ACC112 (cell line): Measurements from ENCODE around the gene JAKMIP1.

ENCODE experiments used
- H2AFZ ChIP-seq: fragments of 200-600 bp; sonication (generic); one replicate; pipeline ENCODE4 v1.6.0; 2017; ENCODE audit warnings: antibody characterized with exemption, low read length; ENCODE audit not compliant: unreplicated experiment
- H3K27ac ChIP-seq: fragments of 200-600 bp; sonication (generic); 2 replicates; pipeline ENCODE4 v1.5.1; 2014; ENCODE audit warnings: low read depth, mild to moderate bottlenecking, antibody characterized with exemption, low read length, moderate library complexity
- H3K27me3 ChIP-seq: fragments of 200-600 bp; sonication (generic); 2 replicates; pipeline ENCODE4 v1.6.1; 2014; ENCODE audit warnings: mild to moderate bottlenecking, antibody characterized with exemption, low read length, moderate library complexity, mixed read lengths; ENCODE audit not compliant: insufficient read depth
- H3K36me3 ChIP-seq: fragments of 200-600 bp; sonication (generic); 2 replicates; pipeline ENCODE4 v1.6.1; 2016; ENCODE audit warnings: mild to moderate bottlenecking, antibody characterized with exemption, low read length, moderate library complexity, mixed read lengths; ENCODE audit not compliant: insufficient read depth
- H3K4me1 ChIP-seq: fragments of 200-600 bp; sonication (generic); one replicate; pipeline ENCODE4 v1.6.1; 2016; ENCODE audit warnings: low read length, mixed read lengths; ENCODE audit not compliant: insufficient read depth, unreplicated experiment, control insufficient read depth
- H3K4me3 ChIP-seq: fragments of 200-600 bp; sonication (generic); 2 replicates; pipeline ENCODE4 v1.5.1; 2014; ENCODE audit warnings: mild to moderate bottlenecking, low read depth, low read length
- H3K79me2 ChIP-seq: fragments of 200-600 bp; sonication (generic); one replicate; pipeline ENCODE4 v1.6.0; 2016; ENCODE audit warnings: low read length; ENCODE audit not compliant: control insufficient read depth, unreplicated experiment, insufficient read depth

Gene JAKMIP1

DNA sequence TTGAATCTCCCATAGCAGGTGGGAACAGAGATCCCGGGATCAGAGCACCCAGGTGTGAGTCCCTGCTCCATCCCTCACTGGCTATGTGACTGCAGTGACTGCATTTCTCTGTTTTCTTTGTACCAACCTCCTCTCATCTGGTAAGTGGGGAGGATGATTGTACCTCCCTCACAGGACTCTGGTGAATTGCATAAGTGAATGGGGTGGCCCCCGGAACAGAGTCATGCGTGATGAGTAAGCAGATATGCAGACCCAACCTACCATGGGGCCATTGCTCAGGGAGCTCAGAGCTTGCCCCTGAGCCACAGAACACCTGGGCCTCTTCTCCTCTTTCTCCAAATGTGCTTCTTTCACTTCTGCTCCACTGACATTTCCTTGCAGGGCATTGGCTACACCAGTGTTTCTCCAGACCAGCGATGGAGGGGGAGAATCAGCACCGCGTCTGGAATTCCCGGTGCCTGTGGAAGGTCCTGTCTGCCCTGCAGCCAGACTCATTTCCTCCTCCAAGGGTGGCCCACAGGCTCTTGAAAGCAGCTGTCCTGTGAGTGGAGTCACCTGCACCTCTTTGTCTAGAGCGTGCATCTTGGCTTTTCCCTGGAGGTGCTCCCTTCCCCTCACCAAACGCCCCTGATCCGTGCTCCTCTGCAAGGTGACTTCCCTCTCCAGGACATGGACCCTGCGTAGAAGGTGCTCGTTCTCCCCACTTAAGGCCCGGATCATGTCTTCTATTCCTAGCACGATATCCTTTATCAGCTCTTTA is 212.1 kb downstream of the JAKMIP1 start:
- Histone ChIP-seq H3K4me3 (no peak overlapping the region), H3K79me2 (no peaks in the 10 kb centered on the region), H2AFZ (no peak overlapping the region), H3K36me3 (no peaks in the 10 kb centered on the region), H3K27ac (no peak overlapping the region), H3K27me3 (no peaks in the 10 kb centered on the region; the same call in none of the 2 replicates), H3K4me1 (no peaks in the 10 kb centered on the region)

DNA sequence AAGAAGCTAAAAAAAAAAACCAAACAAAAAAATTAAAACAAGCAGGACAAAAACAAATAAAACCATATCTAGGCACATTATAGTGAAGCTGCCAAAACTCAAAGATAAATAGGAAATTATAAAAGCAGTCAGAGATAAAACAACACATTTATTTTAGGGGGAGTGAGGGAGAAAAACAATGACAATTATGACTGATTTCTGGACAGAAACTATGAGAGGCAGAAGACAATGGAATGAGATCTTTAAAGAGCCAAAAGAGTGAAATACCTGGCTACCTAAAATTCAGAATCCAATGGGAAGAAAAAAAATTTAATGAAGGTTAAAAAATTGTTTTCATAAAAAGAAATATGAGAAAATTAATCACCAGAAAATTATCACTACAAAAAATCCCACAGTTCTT is 215.5 kb downstream of the JAKMIP1 start:
- H3K27me3 ChIP-seq = peaks cover under 1% of the 10 kb centered on the region
- H3K4me1 ChIP-seq = no peaks in the 10 kb centered on the region
- no peaks in the 10 kb centered on the region for H3K79me2 ChIP-seq
- no peak overlapping the region for H2AFZ ChIP-seq
- no peak overlapping the region for H3K4me3 ChIP-seq
- no peak overlapping the region for H3K27ac ChIP-seq
- H3K36me3 ChIP-seq = no peaks in the 10 kb centered on the region

DNA sequence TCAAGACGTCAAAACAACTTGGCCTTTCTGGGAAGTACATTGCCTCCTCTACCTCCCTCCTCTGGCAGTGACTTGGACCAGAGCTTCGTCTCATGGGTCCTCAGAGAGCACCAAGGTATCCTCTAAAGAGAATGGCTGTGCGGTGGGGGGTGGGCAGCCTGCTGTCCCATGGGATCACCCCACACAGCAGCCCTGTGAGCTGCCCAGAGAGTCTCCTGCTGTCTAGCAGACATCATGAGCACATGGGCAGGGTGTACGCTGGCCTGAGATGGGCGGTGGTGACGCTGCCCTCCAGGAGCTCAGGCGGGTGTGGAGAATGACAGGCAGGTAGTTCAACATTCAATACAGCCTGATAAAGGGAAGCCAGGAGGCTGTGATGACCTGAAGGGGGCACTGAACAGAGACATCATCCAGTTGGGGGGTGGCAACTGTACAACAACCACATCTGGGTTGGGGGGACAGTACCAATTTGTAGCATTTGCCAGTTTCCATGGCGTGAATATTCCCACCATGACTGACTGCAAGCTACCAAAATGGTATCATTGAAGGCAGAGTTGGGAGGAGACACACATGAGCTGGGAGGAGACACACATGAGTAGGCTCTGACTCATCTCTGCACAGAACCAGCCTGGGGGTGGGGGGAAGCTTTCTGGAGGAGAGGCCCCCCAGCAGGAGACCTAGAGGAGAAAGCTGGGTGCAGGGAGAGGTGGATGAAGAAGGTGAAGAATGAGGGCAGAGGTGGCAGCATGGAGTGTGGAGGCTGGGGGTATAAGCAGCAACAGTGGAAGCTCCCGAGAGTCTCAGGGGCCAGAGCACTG is 218.0 kb downstream of the JAKMIP1 start:
- Histone ChIP-seq H3K36me3 (no peaks in the 10 kb centered on the region), H3K4me3 (no peak overlapping the region), H3K4me1 (no peaks in the 10 kb centered on the region), H3K79me2 (no peaks in the 10 kb centered on the region), H3K27ac (no peak overlapping the region), H2AFZ (no peak overlapping the region), H3K27me3 (peaks cover 25% of the 10 kb centered on the region)

DNA sequence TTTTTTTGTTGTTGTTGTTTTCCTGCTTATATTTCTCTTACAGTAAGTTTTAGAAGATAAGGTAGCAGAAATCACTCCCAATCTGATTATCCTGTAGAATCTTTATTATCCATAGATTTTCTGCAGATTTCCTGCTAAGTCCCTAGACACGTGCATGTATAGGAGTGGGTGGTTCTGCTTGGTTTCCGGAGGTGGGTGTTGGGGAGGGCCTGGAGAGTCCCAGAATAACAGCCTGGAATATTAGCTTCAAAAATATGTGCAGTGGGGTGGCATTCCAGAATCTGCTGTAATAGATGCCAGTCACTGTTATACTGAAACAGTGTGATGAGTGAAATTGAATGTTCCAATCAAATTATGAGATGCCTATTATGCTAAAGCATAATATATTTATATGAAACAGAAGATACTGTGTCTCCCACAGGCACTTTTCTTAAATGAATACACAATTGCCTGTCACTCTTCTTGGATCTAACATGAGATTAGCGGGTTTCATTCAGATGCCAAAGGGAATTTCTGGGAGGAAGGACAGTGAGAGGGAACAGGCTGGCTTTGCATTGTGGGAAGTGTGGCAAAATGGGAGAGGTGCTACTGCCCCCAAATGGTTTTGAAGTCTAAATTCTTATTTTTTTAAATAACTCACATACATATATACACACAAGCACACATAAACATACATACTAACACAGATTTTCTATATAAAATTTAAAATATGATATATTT is 219.8 kb downstream of the JAKMIP1 start:
- H3K27me3 ChIP-seq = peaks cover 34% of the 10 kb centered on the region

DNA sequence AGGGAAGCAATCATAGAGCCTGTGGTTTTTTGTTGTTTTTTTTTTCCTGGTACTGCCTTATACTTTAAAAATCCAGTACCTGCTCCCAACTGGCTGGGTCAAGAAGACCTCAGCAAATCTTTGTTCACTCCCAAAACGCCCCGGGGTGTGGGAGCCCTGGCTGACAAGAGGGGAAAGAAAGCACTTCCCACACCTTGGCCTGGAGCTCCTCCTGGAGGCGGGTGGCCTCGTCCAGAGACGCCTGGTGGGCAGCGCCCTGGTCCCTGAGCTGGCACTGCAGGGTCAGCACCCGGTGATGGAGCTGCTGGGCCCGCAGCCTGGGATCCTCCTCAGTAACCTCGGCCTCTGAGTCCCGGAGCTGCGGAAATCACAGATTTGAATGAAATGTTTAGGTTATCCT is 220.4 kb downstream of the JAKMIP1 start:
- H3K36me3 ChIP-seq = no peaks in the 10 kb centered on the region
- H2AFZ ChIP-seq = no peak overlapping the region
- no peaks in the 10 kb centered on the region for H3K79me2 ChIP-seq
- H3K4me1 ChIP-seq = no peaks in the 10 kb centered on the region
- peaks cover 34% of the 10 kb centered on the region for H3K27me3 ChIP-seq
- no peak overlapping the region for H3K27ac ChIP-seq
- H3K4me3 ChIP-seq = no peak overlapping the region

More for the DNA sequence above, 219.8 kb downstream of the JAKMIP1 start:
- Histone ChIP-seq H3K4me1 (no peaks in the 10 kb centered on the region), H3K4me3 (no peak overlapping the region), H3K27ac (no peak overlapping the region), H3K79me2 (no peaks in the 10 kb centered on the region), H3K36me3 (no peaks in the 10 kb centered on the region), H2AFZ (no peak overlapping the region)

DNA sequence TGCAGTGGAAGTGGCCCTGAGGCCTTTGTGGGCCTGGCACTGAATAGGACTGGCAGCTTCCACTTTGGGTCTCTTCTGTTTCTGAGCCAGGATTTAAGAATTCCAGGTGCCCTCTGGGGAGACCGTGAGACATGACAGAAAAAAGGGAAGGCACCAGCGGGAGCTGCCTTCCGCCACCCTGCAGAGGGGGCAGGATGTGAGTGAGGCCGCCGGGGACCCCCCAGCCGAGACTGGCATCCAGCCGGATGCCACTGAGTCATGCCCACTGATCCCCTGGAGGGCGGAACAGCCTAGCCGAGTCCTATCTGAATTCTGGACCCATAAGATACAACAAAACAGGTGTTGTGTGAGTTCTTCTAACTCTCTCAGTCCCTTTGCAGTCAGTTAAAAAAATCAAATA is 223.4 kb downstream of the JAKMIP1 start:
- Histone ChIP-seq H3K27me3 (peaks cover 34% of the 10 kb centered on the region), H2AFZ (no peak overlapping the region), H3K4me1 (no peaks in the 10 kb centered on the region), H3K27ac (no peak overlapping the region), H3K79me2 (no peaks in the 10 kb centered on the region), H3K4me3 (no peak overlapping the region), H3K36me3 (no peaks in the 10 kb centered on the region)

DNA sequence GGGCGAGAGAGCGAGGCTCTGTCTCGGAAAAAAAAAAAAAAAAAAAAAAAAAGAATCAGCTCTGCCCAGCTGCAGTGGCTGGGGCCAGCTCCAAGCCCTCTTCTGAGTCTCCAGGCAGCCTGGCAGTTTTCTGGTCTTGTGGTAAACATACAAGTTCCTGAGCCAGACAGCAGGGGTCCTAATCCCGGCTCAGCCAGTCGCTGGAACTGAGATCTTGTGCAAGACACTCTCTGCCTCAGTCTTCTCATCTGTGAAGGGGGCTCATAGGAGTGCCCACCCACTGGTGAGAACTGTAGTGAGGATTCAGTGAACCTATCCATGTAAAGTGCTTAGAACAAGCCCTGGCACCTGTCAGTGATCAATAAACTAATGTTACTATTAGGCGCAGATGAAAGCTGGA is 223.9 kb downstream of the JAKMIP1 start:
- no peak overlapping the region for H3K4me3 ChIP-seq

More for the DNA sequence above, 223.9 kb downstream of the JAKMIP1 start:
- Histone ChIP-seq H2AFZ (no peak overlapping the region), H3K27me3 (peaks cover 34% of the 10 kb centered on the region), H3K79me2 (no peaks in the 10 kb centered on the region), H3K4me1 (no peaks in the 10 kb centered on the region), H3K27ac (no peak overlapping the region), H3K36me3 (no peaks in the 10 kb centered on the region)
